ENCODE results near the gene MGP. TPM values are rescaled to one million over a fixed set of nuclear protein-coding genes. Genes with fewer than 3 reads are reported as not detected.

Gene MGP
- total RNA-seq, 4 donors from 2014 or later: 317 to 851 (median 829) TPM

GRCh38 chr12:14913381-14913781 lies 27.7 kb upstream of the MGP start:
- no peak for TF ChIP-seq CTCF (IDR thresholded peaks at IDR 0.05)
- ATAC-seq (ENCODE audit: low FRiP score): no peak
- no peak for DNase-seq (ENCODE audit: low spot score)

GRCh38 chr12:14911131-14911530 lies 25.5 kb upstream of the MGP start:
- DNase-seq (ENCODE audit: low spot score) (no peak), ATAC-seq (ENCODE audit: low FRiP score) (no peak)
- no peak for TF ChIP-seq CTCF (IDR thresholded peaks at IDR 0.05)

- DNase-seq (ENCODE audit: low spot score): no peak
- TF ChIP-seq CTCF (IDR thresholded peaks at IDR 0.05): no peak
These were observed 24.6 kb upstream of the MGP start for GRCh38 chr12:14910090-14910915.

GRCh38 chr12:14907953-14908352 lies 22.3 kb upstream of the MGP start:
- ATAC-seq (ENCODE audit: low FRiP score): no peak
- no peak for DNase-seq (ENCODE audit: low spot score)
- no peak for TF ChIP-seq CTCF (IDR thresholded peaks at IDR 0.05)

More at GRCh38 chr12:14910090-14910915, 24.6 kb upstream of the MGP start:
- ATAC-seq (ENCODE audit: low FRiP score): no peak

GRCh38 chr12:14906114-14906513 lies 20.5 kb upstream of the MGP start:
- ATAC-seq (ENCODE audit: low FRiP score) (no peak), DNase-seq (ENCODE audit: low spot score) (no peak)
- TF ChIP-seq CTCF (IDR thresholded peaks at IDR 0.05): no peak

- no peak for ATAC-seq (ENCODE audit: low FRiP score)
- no peak for TF ChIP-seq CTCF (IDR thresholded peaks at IDR 0.05)
- DNase-seq (ENCODE audit: low spot score): no peak
These were observed 19.8 kb upstream of the MGP start for GRCh38 chr12:14905269-14906004.
